IMR-90 (cell line): ENCODE measurements around the gene SYDE2. TPM values are rescaled to one million over a fixed set of nuclear protein-coding genes. Genes with fewer than 3 reads are reported as not detected.

Experiments used
- ATAC-seq: fragments of 200-7000 bp; cut with Tn5 transposase; 2 replicates; pipeline ENCODE4 v1.9.1; 2020; ENCODE audit warnings: low read depth, mild to moderate bottlenecking, moderate library complexity
- BruUV-seq: library from RNA; stranded (reverse); fragments of 400-500 nt; replicated peaks from 2 replicates; lab custom pipeline; 2021; lab: Mats Ljungman, UMichigan
- CTCF ChIA-PET: fragments of 300-600 bp; formaldehyde crosslinking; extraction: SDS; loops from one replicate; lab custom pipeline; 2021; ENCODE audit warnings: antibody characterized with exemption; lab: Yijun Ruan, JAX
- POLR2A ChIA-PET: fragments of 300-600 bp; sonication (Branson Sonifier 250); formaldehyde crosslinking; loops from one replicate; lab custom pipeline; 2022; ENCODE audit warnings: antibody characterized with exemption; ENCODE audit not compliant: unreplicated experiment; lab: Charles Lee
- DNase-seq: peaks from one replicate; pipeline ENCODE4 v3.0.0; 2013
- H2AFZ ChIP-seq: replicated peaks from 2 replicates; pipeline ENCODE3; 2013; ENCODE audit warnings: low read length, mild to moderate bottlenecking; ENCODE audit not compliant: poor library complexity
- H2AK5ac ChIP-seq: 2 replicates; pipeline ENCODE4 v1.6.1; 2013; ENCODE audit warnings: low read depth, low read length, inconsistent platforms
- H2AK9ac ChIP-seq: replicated peaks from 2 replicates; pipeline ENCODE3; 2013; ENCODE audit warnings: mild to moderate bottlenecking, low read depth, low read length, moderate library complexity; ENCODE audit not compliant: poor library complexity
- H2BK120ac ChIP-seq: 2 replicates; pipeline ENCODE4 v1.6.1; 2013; ENCODE audit warnings: low read depth, low read length, inconsistent platforms
- H2BK15ac ChIP-seq: 3 replicates; pipeline ENCODE4 v1.6.1; 2013; ENCODE audit warnings: low read depth, low read length, inconsistent platforms
- H2BK20ac ChIP-seq: 2 replicates; pipeline ENCODE4 v1.6.1; 2013; ENCODE audit warnings: low read depth, mild to moderate bottlenecking, inconsistent platforms, low read length, moderate library complexity
- H2BK5ac ChIP-seq: 2 replicates; pipeline ENCODE4 v1.6.1; 2013; ENCODE audit warnings: mild to moderate bottlenecking, low read depth, low read length, inconsistent platforms; ENCODE audit not compliant: poor library complexity, severe bottlenecking
- H3K14ac ChIP-seq: replicated peaks from 2 replicates; pipeline ENCODE4 v1.6.1; 2013; ENCODE audit warnings: low read depth, low read length, inconsistent platforms
- H3K18ac ChIP-seq: 2 replicates; pipeline ENCODE4 v1.6.1; 2013; ENCODE audit warnings: low read depth, low read length, control low read depth
- H3K23ac ChIP-seq: 2 replicates; pipeline ENCODE4 v1.6.1; 2013; ENCODE audit warnings: low read depth, low read length, inconsistent platforms
- H3K27ac ChIP-seq: 2 replicates; pipeline ENCODE4 v1.5.1; 2013; ENCODE audit warnings: mild to moderate bottlenecking, control low read depth, low read length; ENCODE audit not compliant: insufficient read depth
- H3K27me3 ChIP-seq: 2 replicates; pipeline ENCODE4 v1.6.1; 2013; ENCODE audit warnings: low read length; ENCODE audit not compliant: control insufficient read depth, insufficient read depth
- H3K36me3 ChIP-seq: 2 replicates; pipeline ENCODE4 v1.6.1; 2013; ENCODE audit warnings: low read length, mixed read lengths; ENCODE audit not compliant: control insufficient read depth, insufficient read depth
- H3K4ac ChIP-seq: 2 replicates; pipeline ENCODE4 v1.6.1; 2013; ENCODE audit warnings: low read depth, low read length, inconsistent platforms
- H3K4me1 ChIP-seq: 2 replicates; pipeline ENCODE4 v1.6.1; 2013; ENCODE audit warnings: low read length, mixed read lengths; ENCODE audit not compliant: control insufficient read depth, insufficient read depth
- H3K4me2 ChIP-seq: 2 replicates; pipeline ENCODE4 v1.6.1; 2013; ENCODE audit warnings: low read depth, mild to moderate bottlenecking, control low read depth, low read length, moderate library complexity
- H3K4me3 ChIP-seq: 2 replicates; pipeline ENCODE4 v1.5.1; 2013; ENCODE audit warnings: low read depth, mild to moderate bottlenecking, control low read depth, low read length, moderate library complexity; ENCODE audit not compliant: insufficient read depth
- H3K56ac ChIP-seq: 2 replicates; pipeline ENCODE4 v1.6.1; 2013; ENCODE audit warnings: low read length, inconsistent platforms; ENCODE audit not compliant: insufficient read depth; ENCODE audit errors: extremely low read depth
- H3K79me1 ChIP-seq, 2 experiments: 2 replicates each; pipeline ENCODE4 v1.6.1; 2013; ENCODE audit warnings: low read length in 2 of 2, inconsistent platforms in 1 of 2, low read depth in 1 of 2
- H3K9ac ChIP-seq: 2 replicates; pipeline ENCODE4 v1.6.1; 2013; ENCODE audit warnings: low read depth, low read length, control low read depth
- H3K9me1 ChIP-seq: 2 replicates; pipeline ENCODE4 v1.6.1; 2013; ENCODE audit warnings: low read length, inconsistent platforms; ENCODE audit not compliant: insufficient read depth
- H3K9me3 ChIP-seq: 2 replicates; pipeline ENCODE4 v1.6.1; 2013; ENCODE audit warnings: low read length; ENCODE audit not compliant: control insufficient read depth, insufficient read depth
- H4K20me1 ChIP-seq: 2 replicates; pipeline ENCODE4 v1.6.1; 2013; ENCODE audit warnings: low read length, inconsistent platforms; ENCODE audit not compliant: insufficient read depth
- H4K5ac ChIP-seq: 2 replicates; pipeline ENCODE4 v1.6.1; 2013; ENCODE audit warnings: mild to moderate bottlenecking, low read depth, low read length, control low read depth
- H4K8ac ChIP-seq, 2 experiments: 2 replicates each; pipeline ENCODE4 v1.6.1; 2013; ENCODE audit warnings: low read depth in 2 of 2, low read length in 2 of 2, control low read depth in 1 of 2, inconsistent platforms in 1 of 2
- H4K91ac ChIP-seq: 2 replicates; pipeline ENCODE4 v1.6.1; 2013; ENCODE audit warnings: low read depth, low read length, inconsistent platforms; ENCODE audit not compliant: insufficient read depth
- BHLHE40 ChIP-seq: fragments of 150-350 bp; IDR thresholded peaks from 2 replicates; pipeline ENCODE4 v1.6.1; 2016; ENCODE audit warnings: mild to moderate bottlenecking, low read depth, low read length
- CEBPB ChIP-seq: IDR thresholded peaks from 2 replicates; pipeline ENCODE4 v1.6.1; 2012; ENCODE audit warnings: low read depth, low read length, improper control_type of control experiment
- CHD1 ChIP-seq: IDR thresholded peaks from 2 replicates; pipeline ENCODE4 v1.6.1; 2012; ENCODE audit warnings: low read depth, low read length, improper control_type of control experiment
- CTCF ChIP-seq: conservative IDR thresholded peaks from 2 replicates; pipeline ENCODE4 v1.5.1; 2012; ENCODE audit warnings: mild to moderate bottlenecking, low read depth, low read length, improper control_type of control experiment
- ELK1 ChIP-seq: fragments of 150-350 bp; IDR thresholded peaks from 2 replicates; pipeline ENCODE4 v1.6.1; 2016; ENCODE audit warnings: low read depth, mild to moderate bottlenecking, low read length, moderate library complexity, borderline replicate concordance
- FOS ChIP-seq: fragments of 150-350 bp; IDR thresholded peaks from 2 replicates; pipeline ENCODE4 v1.6.1; 2016; ENCODE audit warnings: low read depth, low read length
- MAFK ChIP-seq: IDR thresholded peaks from 2 replicates; pipeline ENCODE4 v1.6.1; 2012; ENCODE audit warnings: low read depth, low read length, improper control_type of control experiment
- MAZ ChIP-seq: IDR thresholded peaks from 2 replicates; pipeline ENCODE4 v1.6.1; 2012; ENCODE audit warnings: low read depth, mild to moderate bottlenecking, low read length, improper control_type of control experiment, moderate library complexity, borderline replicate concordance
- MXI1 ChIP-seq: IDR thresholded peaks from 2 replicates; pipeline ENCODE4 v1.6.1; 2012; ENCODE audit warnings: low read depth, mild to moderate bottlenecking, low read length, moderate library complexity, borderline replicate concordance
- NFE2L2 ChIP-seq: fragments of 150-350 bp; IDR thresholded peaks from 2 replicates; pipeline ENCODE4 v1.6.1; 2016; ENCODE audit warnings: low read depth, mild to moderate bottlenecking, low read length
- POLR2A ChIP-seq: IDR thresholded peaks from 2 replicates; pipeline ENCODE4 v1.6.1; 2012; ENCODE audit warnings: mild to moderate bottlenecking, low read depth, low read length
- RAD21 ChIP-seq: IDR thresholded peaks from 2 replicates; pipeline ENCODE4 v1.6.1; 2012; ENCODE audit warnings: low read length, improper control_type of control experiment
- RCOR1 ChIP-seq: IDR thresholded peaks from 2 replicates; pipeline ENCODE4 v1.6.1; 2012; ENCODE audit warnings: mild to moderate bottlenecking, low read length, improper control_type of control experiment; ENCODE audit not compliant: insufficient replicate concordance
- RFX5 ChIP-seq: IDR thresholded peaks from 2 replicates; pipeline ENCODE4 v1.8.0; 2012; ENCODE audit warnings: low read depth, mild to moderate bottlenecking, low read length, moderate library complexity
- SMC3 ChIP-seq: fragments of 150-350 bp; IDR thresholded peaks from 2 replicates; pipeline ENCODE4 v1.6.1; 2016; ENCODE audit warnings: low read depth, mild to moderate bottlenecking, antibody characterized with exemption, low read length, moderate library complexity
- WGBS, 2 experiments: methylation state at CpG; one replicate each; pipeline versions ENCODE4 v1.1.5 to v1.1.7; 2013; ENCODE audit warnings: missing lambda C conversion rate in 2 of 2; ENCODE audit not compliant: insufficient read length in 1 of 2; ENCODE audit errors: extremely low coverage in 2 of 2; 5-methylcytosine and 5-hydroxymethylcytosine counted together
- dilution Hi-C: fragments of 300-500 bp; cut with HindIII; formaldehyde crosslinking; loops from one replicate; pipeline ENCODE4 v1.14.3; 2018; ENCODE audit warnings: low sequenced_read_pairs; ENCODE audit not compliant: unreplicated experiment
- in situ Hi-C: fragments of 300-500 bp; cut with MboI; formaldehyde crosslinking; loops from 3 replicates; pipeline ENCODE4 v1.14.3; 2019; ENCODE audit warnings: low sequenced_read_pairs, inconsistent platforms, mixed read lengths
- intact Hi-C: fragments of 100-400 bp; cut with micrococcal nuclease; formaldehyde crosslinking; loops from 2 replicates; pipeline ENCODE4 v1.10.0; 2022
- polyA plus RNA-seq, 3 experiments: library from polyadenylated mRNA; depleted of rRNA; stranded (reverse); fragments of >200 nt; gene quantifications; 2 replicates each; pipeline ENCODE4 v1.2.3, GENCODE V29; 2012; ENCODE audit warnings: low replicate concordance in 1 of 3
- total RNA-seq: library from RNA; depleted of rRNA; stranded (reverse); fragments of >200 nt; gene quantifications from 2 replicates; pipeline ENCODE4 v1.2.3, GENCODE V29; 2012
- TF ChIP-seq, protein P1 (sequence below): fragments of 150-350 bp; IDR thresholded peaks from 2 replicates; pipeline ENCODE4 v1.6.1; 2017; ENCODE audit warnings: mild to moderate bottlenecking, antibody characterized with exemption, low read length, low read depth

Gene SYDE2
- total and polyA plus RNA-seq, 2 of the 4 experiments (the other 2 are of a cell fraction) = 1.8 to 10.0 TPM

DNA sequence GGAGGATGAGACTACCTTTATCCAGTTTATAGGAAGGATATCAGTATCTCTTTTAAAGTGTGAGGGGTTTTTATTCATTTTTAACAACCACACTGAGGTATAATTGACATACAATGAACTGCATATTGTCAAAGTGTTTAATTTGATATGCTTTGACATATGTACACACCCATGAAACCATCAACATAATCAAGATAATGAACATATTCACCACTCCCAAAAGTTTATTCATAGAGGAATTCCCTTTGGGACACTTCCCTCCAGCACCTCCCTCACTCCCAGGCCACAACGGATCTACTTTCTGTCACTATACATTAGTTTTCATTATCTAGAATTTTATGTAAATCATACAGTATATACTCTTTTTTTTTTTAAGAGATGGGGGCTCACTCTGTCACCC is 89.1 kb downstream of the SYDE2 start:
- no TSS peak for BruUV-seq
- Histone ChIP-seq H3K9ac (no peak overlapping the region), H3K4ac (no peak overlapping the region), H3K56ac (no peak overlapping the region), H3K23ac (no peak overlapping the region), H2BK15ac (no peak overlapping the region), H3K4me1 (no peaks in the 10 kb centered on the region), H2AK9ac (no peak overlapping the region), H2AK5ac (no peak overlapping the region), H3K9me1 (no peaks in the 10 kb centered on the region), H3K27ac (no peak overlapping the region), H3K4me2 (no peak overlapping the region), H2BK120ac (no peak overlapping the region), H4K8ac (no peak overlapping the region), H3K79me1 (no peaks in the 10 kb centered on the region), H3K14ac (no peak overlapping the region), H3K9me3 (no peaks in the 10 kb centered on the region), H2AFZ (no peak overlapping the region), H2BK5ac (no peak overlapping the region), H4K5ac (no peak overlapping the region), H3K27me3 (no peaks in the 10 kb centered on the region), H2BK20ac (no peak overlapping the region), H3K18ac (no peak overlapping the region), H3K4me3 (no peak overlapping the region), H3K36me3 (no peaks in the 10 kb centered on the region), H4K91ac (no peak overlapping the region), H4K20me1 (no peaks in the 10 kb centered on the region)
- in situ Hi-C loops (no loop called here), dilution Hi-C loops (no loop called here), intact Hi-C loops (no loop called here)
- DNase-seq (no peak), ATAC-seq (no peak)
- POLR2A ChIA-PET = no interaction called here
- WGBS, 2 experiments = no CpG with 5 or more reads among the region's 1 CpG
- TF ChIP-seq BHLHE40 (no peak), MXI1 (no peak), RCOR1 (no peak), NFE2L2 (no peak), CEBPB (no peak), RFX5 (no peak), RAD21 (no peak), MAFK (no peak), ELK1 (no peak), CTCF (no peak), MAZ (no peak), SMC3 (no peak), FOS (no peak), POLR2A (no peak), CHD1 (no peak)
- TF ChIP-seq, protein P1, sequence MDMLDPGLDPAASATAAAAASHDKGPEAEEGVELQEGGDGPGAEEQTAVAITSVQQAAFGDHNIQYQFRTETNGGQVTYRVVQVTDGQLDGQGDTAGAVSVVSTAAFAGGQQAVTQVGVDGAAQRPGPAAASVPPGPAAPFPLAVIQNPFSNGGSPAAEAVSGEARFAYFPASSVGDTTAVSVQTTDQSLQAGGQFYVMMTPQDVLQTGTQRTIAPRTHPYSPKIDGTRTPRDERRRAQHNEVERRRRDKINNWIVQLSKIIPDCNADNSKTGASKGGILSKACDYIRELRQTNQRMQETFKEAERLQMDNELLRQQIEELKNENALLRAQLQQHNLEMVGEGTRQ = no peak
- CTCF ChIA-PET = interaction anchor here (1.4 to 1.9 kb wide), 2 partner anchors 143 to 147 kb away, joined by 3 to 4 read pairs; partner anchors contain the start of gene C1orf52
